ENCODE measurements around the gene LRRC72.
"Not testable (repeated sequence)": the region's sequence is repeated elsewhere in the genome, so short reads cannot be mapped to it uniquely, and the experiment has no call there.

Gene LRRC72

GRCh38 chr7:16581286-16581685 lies 54.7 kb downstream of the LRRC72 start:
- no peak for DNase-seq (ENCODE audit: low spot score)

DNA sequence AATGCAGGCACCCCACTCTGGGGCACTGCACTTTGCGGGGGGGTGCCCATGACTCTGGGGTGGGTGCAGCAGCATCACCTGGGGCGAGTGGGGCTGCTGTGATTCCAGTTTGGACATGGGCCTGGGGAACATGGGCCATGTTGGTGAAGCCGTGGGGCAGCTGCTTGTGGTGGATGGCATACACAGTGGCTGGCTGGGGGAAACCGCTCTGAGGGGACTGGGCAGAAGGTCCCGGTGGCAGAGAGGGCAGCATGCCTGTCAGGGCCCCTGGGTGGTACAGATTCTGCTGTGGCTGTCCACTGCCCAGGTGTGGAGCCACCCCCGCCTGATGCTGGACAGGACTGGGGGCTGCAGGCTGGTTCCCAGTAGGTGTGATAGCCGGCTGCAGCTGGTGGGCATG lies 57.2 kb downstream of the LRRC72 start:
- no peak for DNase-seq (ENCODE audit: low spot score)

- no peak for DNase-seq (ENCODE audit: low spot score)
Measured at GRCh38 chr7:16585540-16585939, 58.9 kb downstream of the LRRC72 start.

GRCh38 chr7:16586081-16586874 lies 59.7 kb downstream of the LRRC72 start:
- no peak for DNase-seq (ENCODE audit: low spot score)

DNA sequence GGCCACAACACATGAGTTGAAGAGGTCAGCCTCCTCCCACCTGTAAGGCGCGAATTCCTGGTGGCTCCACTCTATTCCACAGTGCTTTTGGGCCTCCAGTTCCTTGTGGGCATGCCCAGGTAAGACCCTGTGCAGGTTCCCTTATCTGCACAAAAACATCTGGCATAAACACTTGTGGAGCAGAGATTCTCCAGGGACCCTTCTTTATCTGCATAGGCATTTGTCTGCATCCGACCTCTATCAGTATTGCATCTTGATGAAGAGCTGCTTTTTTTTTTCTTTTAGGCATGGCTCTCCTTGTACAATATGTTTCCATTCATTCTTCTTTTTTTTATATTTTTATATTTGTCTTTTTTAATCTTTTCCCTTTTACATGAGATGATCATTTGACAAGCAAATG lies 60.5 kb downstream of the LRRC72 start:
- no peak for DNase-seq (ENCODE audit: low spot score)

GRCh38 chr7:16587790-16588189 lies 61.2 kb downstream of the LRRC72 start:
- no peak for DNase-seq (ENCODE audit: low spot score)

DNA sequence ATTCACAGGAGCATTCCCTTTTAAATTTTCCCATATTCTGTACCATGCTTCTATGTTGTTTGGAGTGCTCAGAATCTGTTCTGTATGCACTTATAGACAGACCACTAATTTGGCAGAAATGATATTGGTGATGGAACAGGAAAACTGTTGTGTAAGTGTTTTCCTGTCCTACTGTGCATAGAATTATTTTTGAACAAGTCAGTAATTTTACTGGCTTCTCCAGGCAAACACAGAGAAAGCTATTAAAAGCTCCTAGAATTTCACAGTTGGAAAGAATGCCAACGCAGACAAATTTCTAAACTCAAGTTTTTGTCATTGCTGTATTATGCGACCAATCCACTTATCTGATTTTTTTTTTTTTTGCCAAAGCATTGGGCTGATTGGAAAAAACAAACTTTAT lies 63.3 kb downstream of the LRRC72 start:
- no peak for DNase-seq (ENCODE audit: low spot score)

DNA sequence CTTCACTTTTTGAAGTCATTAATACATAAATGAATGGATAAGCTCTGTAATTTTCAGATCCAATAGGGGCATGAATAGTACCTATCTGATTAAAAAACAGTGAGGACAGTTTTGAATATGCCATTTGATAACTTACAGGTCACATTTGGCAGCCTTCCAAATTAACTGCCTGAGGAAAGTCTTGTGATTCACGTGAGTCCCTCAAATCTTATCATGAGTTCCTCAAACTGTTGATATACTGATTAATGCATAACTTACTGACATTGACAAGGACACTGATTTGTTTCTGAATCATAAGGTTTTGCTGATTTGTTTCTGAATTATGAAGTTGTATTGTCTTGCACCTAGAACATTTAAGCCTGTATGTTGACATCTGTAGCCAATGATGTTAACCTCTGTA lies 63.8 kb downstream of the LRRC72 start:
- DNase-seq (ENCODE audit: low spot score) = no peak

DNA sequence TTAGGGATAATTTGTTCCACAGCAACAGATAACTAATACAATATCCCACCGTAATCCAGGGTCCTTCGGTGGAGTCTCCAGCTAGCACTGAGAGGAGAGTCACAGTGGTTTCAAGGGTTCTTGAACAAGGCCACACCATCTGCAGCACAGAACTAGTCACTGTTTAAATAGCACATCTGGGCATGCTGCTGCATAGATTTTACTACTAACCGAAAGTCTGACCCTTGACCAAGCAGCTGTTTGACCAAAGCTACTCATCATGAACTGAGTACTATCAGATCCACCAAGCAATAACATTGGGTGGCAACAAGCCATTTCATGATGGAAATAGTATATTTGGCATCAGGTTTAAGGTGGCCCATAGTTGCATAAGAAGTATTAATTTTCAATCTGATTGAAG lies 65.8 kb downstream of the LRRC72 start:
- no peak for DNase-seq (ENCODE audit: low spot score)

DNA sequence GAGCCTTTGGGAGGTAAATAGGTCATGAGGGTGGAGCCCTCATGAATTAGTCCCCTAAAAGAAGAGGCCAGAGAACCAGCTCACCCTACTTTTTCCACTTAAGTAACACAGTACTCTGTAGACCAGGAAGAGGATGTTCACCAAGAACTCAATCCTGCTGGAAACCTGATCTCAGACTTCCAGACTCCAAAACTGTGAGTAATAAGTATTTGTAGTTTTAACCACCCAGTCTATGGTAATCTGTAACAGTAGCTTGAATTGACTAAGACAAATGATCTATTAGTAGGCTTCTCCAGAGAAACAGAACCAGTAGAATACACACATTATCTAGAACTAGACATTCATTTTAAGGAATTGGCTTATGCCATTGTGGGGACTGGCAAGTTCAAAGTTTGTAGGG lies 67.4 kb downstream of the LRRC72 start:
- DNase-seq (ENCODE audit: low spot score) = no peak

DNA sequence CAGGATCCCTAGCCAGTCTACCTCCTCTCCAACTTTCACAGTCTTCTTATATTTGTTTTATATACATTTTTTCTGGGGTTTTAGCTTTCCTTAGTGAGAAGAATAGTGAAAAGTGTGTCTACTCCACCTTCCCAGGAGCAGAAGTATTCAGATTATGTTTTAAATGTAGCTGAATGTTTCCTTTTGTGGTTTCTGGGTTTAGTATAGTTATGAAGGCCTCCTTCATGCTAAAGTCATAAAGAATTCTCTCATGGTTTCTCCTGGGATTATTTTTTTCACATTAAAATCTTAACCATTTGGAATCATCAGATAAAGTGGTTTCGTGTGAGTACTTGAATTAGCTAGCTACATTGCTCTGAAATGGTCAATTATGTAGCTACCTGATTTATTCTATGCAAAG lies 68.1 kb downstream of the LRRC72 start:
- DNase-seq (ENCODE audit: low spot score) = no peak

- not testable (repeated sequence) for DNase-seq (ENCODE audit: low spot score)
Measured at GRCh38 chr7:16595596-16595995, 69.0 kb downstream of the LRRC72 start.

DNA sequence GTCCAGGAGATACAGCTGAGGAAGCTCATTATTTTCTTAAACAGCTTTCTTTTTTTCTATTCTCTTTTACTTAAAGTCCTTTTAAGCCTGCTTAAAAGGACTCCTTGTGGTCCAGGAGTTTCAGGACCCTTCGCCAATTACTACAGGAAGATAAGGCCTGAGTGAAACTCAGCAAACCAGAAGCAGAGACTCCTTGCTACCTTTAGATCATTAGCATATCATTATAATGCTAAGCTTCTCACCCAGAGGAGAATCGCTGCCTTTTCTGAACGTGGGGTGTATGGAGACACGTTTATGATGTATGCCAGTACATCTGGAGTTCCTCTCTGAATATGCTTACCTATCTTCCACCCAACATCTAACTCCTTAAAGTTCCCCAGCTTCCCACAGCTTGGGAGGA lies 71.4 kb downstream of the LRRC72 start:
- no peak for DNase-seq (ENCODE audit: low spot score)

DNA sequence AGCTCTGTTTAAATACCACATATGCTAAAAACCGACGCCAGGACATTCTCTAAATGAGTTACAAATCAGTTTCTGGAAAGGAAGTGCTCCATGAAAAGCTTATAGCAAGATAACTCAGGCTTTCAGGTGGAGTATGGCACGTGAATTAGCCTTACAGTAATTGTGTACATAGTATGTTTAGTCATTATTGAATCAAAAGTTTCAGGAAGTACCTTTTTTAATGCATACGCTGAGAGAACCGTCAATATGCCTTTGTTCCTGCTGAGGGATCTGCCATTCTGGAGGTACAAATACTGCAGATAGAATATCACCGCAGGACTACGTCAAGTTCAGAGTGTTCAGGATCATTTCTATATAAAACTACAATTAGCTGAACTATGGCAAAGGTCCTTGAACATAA lies 73.2 kb downstream of the LRRC72 start:
- no peak for DNase-seq (ENCODE audit: low spot score)

- no peak for DNase-seq (ENCODE audit: low spot score)
Measured at GRCh38 chr7:16603633-16604032, 77.0 kb downstream of the LRRC72 start.

GRCh38 chr7:16604054-16604453 lies 77.4 kb downstream of the LRRC72 start:
- no peak for DNase-seq (ENCODE audit: low spot score)

GRCh38 chr7:16606704-16607103 lies 80.1 kb downstream of the LRRC72 start:
- DNase-seq (ENCODE audit: low spot score) = no peak

DNA sequence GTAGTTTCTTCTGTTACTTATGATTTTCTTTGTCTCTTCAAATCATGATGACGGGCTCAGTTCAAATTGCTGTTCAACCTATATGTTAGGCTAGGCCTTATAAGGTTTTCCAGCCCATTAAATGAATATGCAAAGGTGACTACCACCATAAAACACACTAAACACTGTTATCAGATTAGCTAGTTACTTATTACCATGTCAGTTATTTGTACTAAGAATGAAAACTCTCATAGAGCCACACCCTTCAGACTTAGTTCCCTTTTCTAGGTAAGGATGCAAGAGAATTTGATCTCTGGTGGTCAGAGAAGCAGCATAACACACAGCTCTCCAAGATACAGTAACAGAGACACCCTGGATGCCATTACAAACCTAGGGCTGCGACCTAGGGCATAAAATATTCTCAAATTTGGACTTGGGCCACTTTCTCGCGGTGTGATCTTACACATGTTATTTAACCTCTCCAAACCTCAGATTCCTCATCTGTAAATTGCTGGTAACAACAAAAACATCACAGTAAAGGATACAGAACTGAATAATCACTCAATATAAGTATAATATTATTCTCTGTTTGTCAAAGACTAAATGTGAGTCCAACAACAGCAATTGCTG lies 83.3 kb downstream of the LRRC72 start:
- no peak for DNase-seq (ENCODE audit: low spot score)

GRCh38 chr7:16611711-16612110 lies 85.1 kb downstream of the LRRC72 start:
- DNase-seq (ENCODE audit: low spot score) = no peak

DNA sequence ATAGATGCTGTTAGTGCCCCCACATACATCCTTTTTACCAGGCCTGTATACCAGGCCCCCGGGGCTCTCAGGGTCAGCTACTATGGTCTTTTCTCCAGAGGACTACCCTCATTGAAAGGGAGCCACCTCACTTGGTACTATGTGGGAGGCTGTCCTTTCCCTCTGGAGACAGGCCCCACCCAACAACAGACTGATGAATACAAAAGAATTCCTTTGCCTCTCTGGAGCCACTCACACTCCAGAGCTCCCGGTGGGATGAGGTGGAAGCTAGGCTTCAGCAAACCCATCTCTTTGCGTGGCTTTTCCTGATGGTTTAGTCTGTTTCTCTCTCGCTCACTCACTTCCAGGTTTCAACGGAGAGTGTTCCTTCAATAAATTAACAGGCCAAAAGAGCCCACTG lies 88.6 kb downstream of the LRRC72 start:
- no peak for DNase-seq (ENCODE audit: low spot score)

DNA sequence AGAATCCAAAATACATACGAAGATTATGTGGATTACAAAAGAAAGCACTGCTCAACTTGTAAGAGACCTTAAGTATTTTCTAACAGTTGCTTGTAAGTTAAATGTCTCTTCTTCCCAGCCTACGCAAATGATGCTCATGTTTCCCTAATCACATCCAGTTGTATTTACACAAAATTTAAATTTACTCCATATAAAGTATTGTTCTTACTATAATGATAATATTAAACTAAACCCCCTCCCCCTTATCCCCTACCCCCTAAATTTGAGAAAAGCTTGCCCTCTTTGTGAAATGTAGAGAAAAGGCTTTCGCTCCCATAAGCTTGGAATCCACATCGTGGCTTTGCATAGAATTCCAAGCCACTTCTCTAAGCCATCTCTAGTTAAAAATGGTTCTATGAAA lies 89.5 kb downstream of the LRRC72 start:
- DNase-seq (ENCODE audit: low spot score) = no peak

- DNase-seq (ENCODE audit: low spot score) = no peak
Measured at GRCh38 chr7:16616542-16616941, 89.9 kb downstream of the LRRC72 start.

DNA sequence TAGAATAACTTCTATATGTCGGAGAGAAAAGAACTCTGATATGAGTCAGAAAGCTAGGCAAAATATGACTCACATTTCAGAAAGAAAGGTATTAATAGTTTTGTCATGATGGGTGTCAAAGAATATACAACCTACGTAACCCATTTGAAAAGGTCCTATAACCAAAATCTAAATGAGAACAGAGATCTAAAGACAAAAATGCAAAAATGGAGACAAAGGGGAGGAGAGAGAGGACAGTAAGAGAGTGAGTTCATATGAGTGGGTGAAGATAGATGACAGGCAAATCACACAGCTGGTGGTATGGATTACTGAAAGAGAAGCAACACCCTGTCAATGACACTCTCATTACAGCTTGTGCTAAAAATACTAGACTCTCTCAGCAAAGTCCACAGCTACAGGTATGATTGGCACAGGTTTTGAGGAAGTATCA lies 93.4 kb downstream of the LRRC72 start:
- DNase-seq (ENCODE audit: low spot score) = no peak

DNA sequence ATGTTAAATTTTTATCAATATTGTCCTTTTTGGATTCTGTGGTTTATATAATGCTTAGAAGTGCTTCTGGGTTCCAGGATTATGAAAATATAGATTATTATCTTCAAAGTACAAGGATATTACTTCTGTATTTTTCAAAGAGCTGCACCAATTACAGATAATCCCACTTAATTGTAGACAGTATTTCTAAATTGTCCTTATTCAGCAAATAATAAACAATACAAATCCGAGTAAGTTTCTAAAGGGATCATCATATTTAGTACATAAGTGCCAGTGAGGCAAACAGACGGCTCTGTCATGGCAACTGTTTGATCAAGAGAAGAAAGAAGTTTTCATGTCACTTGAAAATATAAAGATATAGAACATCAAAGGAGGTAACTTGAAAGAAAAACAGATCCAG lies 99.8 kb downstream of the LRRC72 start:
- DNase-seq (ENCODE audit: low spot score) = no peak
